T-cell (primary cell): ENCODE measurements around the gene SOX9. TPM values are rescaled to one million over a fixed set of nuclear protein-coding genes. Genes with fewer than 3 reads are reported as not detected.

ENCODE experiments used
- ATAC-seq, 4 experiments: fragments of 200-7000 bp in 3 of 4; fragments of 150-1000 bp in 1 of 4; cut with Tn5 transposase; replicated peaks in 1 of 4; 1 replicate in 3 of 4; 2 replicates in 1 of 4; pipeline ENCODE4 v1.10.0; 2021; ENCODE audit warnings: moderate library complexity in 3 of 4, mild to moderate bottlenecking in 2 of 4, moderate number of reproducible peaks in 1 of 4
- CTCF ChIA-PET, 2 donors: fragments of 300-600 bp; sonication (Branson Sonifier 250); formaldehyde crosslinking; loops; one replicate each; lab custom pipeline; 2022; ENCODE audit warnings: antibody characterized with exemption in 2 of 2; lab: Charles Lee
- POLR2A ChIA-PET, 2 donors: fragments of 300-600 bp; sonication (Branson Sonifier 250); formaldehyde crosslinking; loops; one replicate each; lab custom pipeline; 2022; ENCODE audit warnings: antibody characterized with exemption in 2 of 2; lab: Charles Lee
- DNase-seq, 35 experiments: peaks; one replicate each; pipeline versions ENCODE4 v3.0.0 to v3.0.0-alpha.2; 2013 to 2023
- H3K27ac ChIP-seq: one replicate; pipeline ENCODE4 v1.5.1; 2013; ENCODE audit warnings: low read length
- H3K27me3 ChIP-seq, 2 experiments: replicated peaks in 1 of 2; 1 replicate in 1 of 2; 2 replicates in 1 of 2; pipeline versions ENCODE4 v1.6.1 to v1.7.0; 2013; ENCODE audit warnings: low read length in 1 of 2, mixed read lengths in 1 of 2; ENCODE audit not compliant: control insufficient read depth in 2 of 2, insufficient read depth in 2 of 2; ENCODE audit errors: extremely low read depth in 1 of 2
- H3K36me3 ChIP-seq, 2 donors: 1 replicate in 1 of 2; 2 replicates in 1 of 2; pipeline versions ENCODE4 v1.6.1 to v1.7.0; 2013; ENCODE audit warnings: low read length in 1 of 2; ENCODE audit not compliant: control insufficient read depth in 2 of 2, insufficient read depth in 1 of 2; ENCODE audit errors: extremely low read depth in 1 of 2
- H3K4me1 ChIP-seq, 2 experiments: 1 replicate in 1 of 2; 2 replicates in 1 of 2; pipeline versions ENCODE4 v1.6.1 to v1.7.0; 2013; ENCODE audit warnings: low read length in 2 of 2, mixed read lengths in 1 of 2; ENCODE audit not compliant: insufficient read depth in 2 of 2, control insufficient read depth in 1 of 2; ENCODE audit errors: extremely low read depth in 1 of 2
- H3K4me3 ChIP-seq, 2 donors: 1 replicate in 1 of 2; 2 replicates in 1 of 2; pipeline versions ENCODE4 v1.5.1 to v1.7.0; 2013; ENCODE audit warnings: mild to moderate bottlenecking in 2 of 2, low read length in 1 of 2, moderate library complexity in 1 of 2; ENCODE audit not compliant: control insufficient read depth in 1 of 2; ENCODE audit errors: extremely low read depth in 1 of 2
- H3K9me3 ChIP-seq: 2 replicates; pipeline ENCODE4 v1.7.0; 2013
- H3K27ac Mint-ChIP-seq, 2 donors: one replicate each; pipeline ENCODE4 v1.8.0; 2020 to 2021; ENCODE audit warnings: mild to moderate bottlenecking in 2 of 2, mixed read lengths in 2 of 2
- H3K27me3 Mint-ChIP-seq, 2 donors: one replicate each; pipeline ENCODE4 v1.8.0; 2021 to 2022; ENCODE audit warnings: mixed read lengths in 2 of 2
- H3K36me3 Mint-ChIP-seq: one replicate; pipeline ENCODE4 v1.8.0; 2021; ENCODE audit warnings: mixed read lengths
- H3K4me1 Mint-ChIP-seq, 3 donors: one replicate each; pipeline ENCODE4 v1.8.0; 2020 to 2022; ENCODE audit warnings: mixed read lengths in 3 of 3, mild to moderate bottlenecking in 1 of 3
- H3K4me3 Mint-ChIP-seq, 3 donors: one replicate each; pipeline ENCODE4 v1.8.0; 2020 to 2022; ENCODE audit warnings: mild to moderate bottlenecking in 3 of 3, mixed read lengths in 3 of 3, moderate library complexity in 3 of 3
- H3K9me3 Mint-ChIP-seq, 3 donors: one replicate each; pipeline ENCODE4 v1.8.0; 2020 to 2022; ENCODE audit warnings: mixed read lengths in 3 of 3
- WGBS: methylation state at CpG from one replicate; pipeline ENCODE4 v1.1.5; 2013; ENCODE audit warnings: missing lambda C conversion rate; ENCODE audit not compliant: insufficient coverage; 5-methylcytosine and 5-hydroxymethylcytosine counted together
- total RNA-seq, 35 experiments: library from RNA in 6 of 35; stranded (reverse) in 6 of 35; fragments of 120-200 nt in 1 of 35; gene quantifications; one replicate each; pipeline versions ENCODE4 v1.2.1 to v1.2.4 and lab custom pipeline; 2013 to 2026

The SOX9 gene
- total RNA-seq, 5 donors from 2014 or later (not counting 1 experiment from before 2014, with no cell fraction given), result 0.13 to 0.35 (median 0.23) TPM; not detected in 2

- ChIA-PET POLR2A (no interaction called here), CTCF (no interaction called here)
- Histone ChIP-seq H3K27ac (no peak overlapping the region), H3K27me3 (no peaks in the 10 kb centered on the region), H3K4me3 (no peak overlapping the region), H3K4me1 (no peaks in the 10 kb centered on the region), H3K9me3 (no peaks in the 10 kb centered on the region), H3K36me3 (no peaks in the 10 kb centered on the region)
- peaks cover 2 to 3% of the 10 kb centered on the region in 2 donors for H3K27me3 Mint-ChIP-seq
- no peak overlapping the region for H3K27ac Mint-ChIP-seq
- WGBS, result 70% methylated on average over 2 of the region's 10 CpGs
- no peaks in the 10 kb centered on the region for H3K36me3 Mint-ChIP-seq
- no peak overlapping the region for H3K4me3 Mint-ChIP-seq
- no peaks in the 10 kb centered on the region for H3K4me1 Mint-ChIP-seq
- ATAC-seq (no peak), DNase-seq (no peak)
- H3K9me3 Mint-ChIP-seq, result peaks cover 6 to 20% (median 13%) of the 10 kb centered on the region in 3 donors
Observed at GRCh38 chr17:72097144-72097543, 23.7 kb upstream of the SOX9 start.

- WGBS, result 90% methylated on average over 1 of the region's 4 CpGs
- H3K36me3 Mint-ChIP-seq, result no peaks in the 10 kb centered on the region
- H3K27me3 Mint-ChIP-seq, result peaks cover 2 to 5% of the 10 kb centered on the region in 2 donors
- Histone ChIP-seq H3K27me3 (no peaks in the 10 kb centered on the region), H3K4me1 (no peaks in the 10 kb centered on the region), H3K27ac (no peak overlapping the region), H3K9me3 (no peaks in the 10 kb centered on the region), H3K4me3 (no peak overlapping the region), H3K36me3 (no peaks in the 10 kb centered on the region)
- no peak overlapping the region for H3K4me3 Mint-ChIP-seq
- H3K4me1 Mint-ChIP-seq, result no peaks in the 10 kb centered on the region
- peaks cover 6 to 21% (median 17%) of the 10 kb centered on the region in 3 donors for H3K9me3 Mint-ChIP-seq
- ChIA-PET CTCF (no interaction called here), POLR2A (no interaction called here)
- no peak for ATAC-seq
- no peak for DNase-seq
- no peak overlapping the region for H3K27ac Mint-ChIP-seq
Observed at GRCh38 chr17:72099919-72100318, 20.9 kb upstream of the SOX9 start.

- 72% methylated on average over 3 of the region's 5 CpGs for WGBS
- no peak overlapping the region for H3K4me3 Mint-ChIP-seq
- CTCF ChIA-PET, result no interaction called here
Observed at GRCh38 chr17:72100470-72100869, 20.4 kb upstream of the SOX9 start.

GRCh38 chr17:72101526-72101925, 19.3 kb upstream of the SOX9 start:
- ChIA-PET POLR2A (no interaction called here), CTCF (no interaction called here)
- ATAC-seq (no peak), DNase-seq (no peak)
- Mint-ChIP-seq H3K9me3 (peaks cover 6 to 24% (median 18%) of the 10 kb centered on the region in 3 donors), H3K4me1 (no peaks in the 10 kb centered on the region), H3K36me3 (no peaks in the 10 kb centered on the region), H3K27ac (no peak overlapping the region), H3K27me3 (peaks cover 0 to 4% of the 10 kb centered on the region in 2 donors), H3K4me3 (no peak overlapping the region)
- no peak overlapping the region for H3K4me3 ChIP-seq
- H3K27me3 ChIP-seq, result no peaks in the 10 kb centered on the region
- H3K36me3 ChIP-seq, result no peaks in the 10 kb centered on the region
- 71% methylated on average over 2 of the region's 3 CpGs for WGBS
- H3K4me1 ChIP-seq, result no peaks in the 10 kb centered on the region
- no peaks in the 10 kb centered on the region for H3K9me3 ChIP-seq
- H3K27ac ChIP-seq, result no peak overlapping the region

More at GRCh38 chr17:72100470-72100869, 20.4 kb upstream of the SOX9 start:
- DNase-seq, result no peak
- Mint-ChIP-seq H3K9me3 (peaks cover 6 to 23% (median 20%) of the 10 kb centered on the region in 3 donors), H3K4me1 (no peaks in the 10 kb centered on the region), H3K27ac (no peak overlapping the region), H3K27me3 (peaks cover 2 to 4% of the 10 kb centered on the region in 2 donors), H3K36me3 (no peaks in the 10 kb centered on the region)
- Histone ChIP-seq H3K9me3 (no peaks in the 10 kb centered on the region), H3K27me3 (no peaks in the 10 kb centered on the region), H3K27ac (no peak overlapping the region), H3K36me3 (no peaks in the 10 kb centered on the region), H3K4me3 (no peak overlapping the region), H3K4me1 (no peaks in the 10 kb centered on the region)
- ATAC-seq, result no peak
- POLR2A ChIA-PET, result no interaction called here

- no peak overlapping the region for H3K4me3 ChIP-seq
- H3K27me3 Mint-ChIP-seq, result peaks cover 0 to 4% of the 10 kb centered on the region in 2 donors
- ChIA-PET CTCF (no interaction called here), POLR2A (no interaction called here)
- H3K9me3 ChIP-seq, result no peaks in the 10 kb centered on the region
- peaks cover 4 to 21% (median 15%) of the 10 kb centered on the region in 3 donors for H3K9me3 Mint-ChIP-seq
- ATAC-seq (no peak), DNase-seq (no peak)
- H3K4me1 ChIP-seq, result no peaks in the 10 kb centered on the region
- H3K27ac Mint-ChIP-seq, result no peak overlapping the region
- WGBS, result no CpG with 5 or more reads among the region's 1 CpG
- H3K27ac ChIP-seq, result no peak overlapping the region
- H3K36me3 ChIP-seq, result no peaks in the 10 kb centered on the region
- peaks cover 0 to 4% of the 10 kb centered on the region in 2 experiments for H3K27me3 ChIP-seq
- H3K4me3 Mint-ChIP-seq, result no peak overlapping the region
- no peaks in the 10 kb centered on the region for H3K36me3 Mint-ChIP-seq
- H3K4me1 Mint-ChIP-seq, result no peaks in the 10 kb centered on the region
Observed at GRCh38 chr17:72102366-72102765, 18.5 kb upstream of the SOX9 start.

GRCh38 chr17:72104164-72104862, 16.5 kb upstream of the SOX9 start:
- ATAC-seq (no peak), DNase-seq (no peak)
- H3K36me3 Mint-ChIP-seq, result no peaks in the 10 kb centered on the region
- no peaks in the 10 kb centered on the region for H3K9me3 ChIP-seq
- H3K4me1 Mint-ChIP-seq, result no peaks in the 10 kb centered on the region
- H3K4me1 ChIP-seq, result no peaks in the 10 kb centered on the region
- no peak overlapping the region for H3K27ac Mint-ChIP-seq
- no peaks in the 10 kb centered on the region for H3K36me3 ChIP-seq
- POLR2A ChIA-PET, result no interaction called here
- CTCF ChIA-PET, result interaction anchor here in 1 of 2 donors (1.0 kb wide), 1 partner anchor 18 kb away, joined by 4 read pairs; no protein-coding TSS in a partner anchor
- H3K27ac ChIP-seq, result no peak overlapping the region
- H3K4me3 ChIP-seq, result no peak overlapping the region
- H3K9me3 Mint-ChIP-seq, result peaks cover 0 to 10% (median 10%) of the 10 kb centered on the region in 3 donors
- peaks cover 0 to 7% of the 10 kb centered on the region in 2 experiments for H3K27me3 ChIP-seq
- H3K27me3 Mint-ChIP-seq, result peaks cover 0 to 9% of the 10 kb centered on the region in 2 donors
- H3K4me3 Mint-ChIP-seq, result no peak overlapping the region
- WGBS, result 77% methylated on average over 6 of the region's 11 CpGs
